Esophagus squamous epithelium (tissue), 5 donors: ENCODE results near the gene COX8C. TPM values are rescaled to one million over a fixed set of nuclear protein-coding genes. Genes with fewer than 3 reads are reported as not detected.

Experiments
- DNase-seq: peaks from one replicate; lab custom pipeline; 2025; lab: John Stamatoyannopoulos, UW
- H3K27ac ChIP-seq, 4 donors: fragments of 200-600 bp; sonication (generic); one replicate each; pipeline ENCODE4 v1.5.1; 2016 to 2019; ENCODE audit warnings: mild to moderate bottlenecking in 1 of 4
- H3K27me3 ChIP-seq, 4 donors: fragments of 200-600 bp; sonication (generic); 1 replicate in 3 of 4; 2 replicates in 1 of 4; pipeline versions ENCODE4 v1.5.1 to v1.6.0; 2017 to 2021; ENCODE audit warnings: antibody characterized with exemption in 1 of 4
- H3K36me3 ChIP-seq, 3 donors: fragments of 200-600 bp; sonication (generic); one replicate each; pipeline ENCODE4 v1.5.1; 2016 to 2019
- H3K4me1 ChIP-seq, 3 donors: fragments of 200-600 bp; sonication (generic); one replicate each; pipeline ENCODE4 v1.5.1; 2017 to 2019
- H3K4me3 ChIP-seq, 4 donors: fragments of 200-600 bp; sonication (generic); 1 replicate in 3 of 4; 2 replicates in 1 of 4; pipeline ENCODE4 v1.5.1; 2016 to 2019; ENCODE audit warnings: mild to moderate bottlenecking in 2 of 4, moderate library complexity in 1 of 4
- H3K9me3 ChIP-seq, 3 donors: fragments of 200-600 bp; sonication (generic); one replicate each; pipeline ENCODE4 v1.5.1; 2016 to 2019
- CTCF ChIP-seq, 6 experiments: fragments of 450-650 bp in 4 of 6; fragments of 200-600 bp in 2 of 6; sonication (generic) in 2 of 6; IDR thresholded peaks; one replicate each; pipeline ENCODE4 v1.5.1; 2016 to 2019; ENCODE audit warnings: antibody characterized with exemption in 6 of 6, mild to moderate bottlenecking in 4 of 6, moderate library complexity in 4 of 6
- POLR2A ChIP-seq, 4 donors: fragments of 450-650 bp; IDR thresholded peaks; one replicate each; pipeline ENCODE4 v1.6.1; 2017; ENCODE audit warnings: antibody characterized with exemption in 4 of 4, mild to moderate bottlenecking in 4 of 4, moderate library complexity in 3 of 4
- WGBS, 2 donors: methylation state at CpG; one replicate each; pipeline ENCODE4 v1.1.5; 2018; 5-methylcytosine and 5-hydroxymethylcytosine counted together
- intact Hi-C: fragments of 100-400 bp; cut with DNase I; formaldehyde crosslinking; loops from one replicate; pipeline ENCODE4 v1.15.0; 2022
- total RNA-seq, 4 donors: library from RNA; depleted of rRNA; stranded (reverse); fragments of >200 nt; gene quantifications; one replicate each; pipeline ENCODE4 v1.1.0, GENCODE V29; 2016
- donor health status: DM: yes; HTN: yes; CAD: no.

Gene COX8C
- total RNA-seq, 4 donors from 2014 or later = not detected

- Histone ChIP-seq H3K27me3 (no peaks in the 10 kb centered on the region), H3K27ac (no peak overlapping the region), H3K36me3 (no peaks in the 10 kb centered on the region), H3K9me3 (no peaks in the 10 kb centered on the region), H3K4me1 (peaks cover 0 to 39% (median 11%) of the 10 kb centered on the region in 3 donors), H3K4me3 (no peak overlapping the region)
- 90% methylated on average over 12 of the region's 12 CpGs for WGBS, 2 donors
- intact Hi-C loops = no loop called here
- DNase-seq = no peak
- TF ChIP-seq POLR2A (IDR thresholded peaks at IDR 0.05) (no peak), CTCF (IDR thresholded peaks at IDR 0.05) (no peak)
These were observed 44.0 kb upstream of the COX8C start for GRCh38 chr14:93302688-93303581.

- no peak for DNase-seq
- 61 to 81% methylated on average over 2 to 3 of the region's 3 CpGs for WGBS, 2 donors
These were observed 43.3 kb upstream of the COX8C start for GRCh38 chr14:93303659-93304058.

GRCh38 chr14:93304771-93305170, 42.2 kb upstream of the COX8C start:
- Histone ChIP-seq H3K4me3 (no peak overlapping the region), H3K27me3 (no peaks in the 10 kb centered on the region), H3K27ac (no peak overlapping the region), H3K9me3 (no peaks in the 10 kb centered on the region), H3K4me1 (peaks cover 0 to 33% (median 5%) of the 10 kb centered on the region in 3 donors), H3K36me3 (no peaks in the 10 kb centered on the region)
- TF ChIP-seq CTCF (IDR thresholded peaks at IDR 0.05) (no peak), POLR2A (IDR thresholded peaks at IDR 0.05) (no peak)
- DNase-seq = no peak
- intact Hi-C loops = no loop called here
- 93 to 94% methylated on average over 1 of the region's 1 CpG for WGBS, 2 donors

More at GRCh38 chr14:93303659-93304058, 43.3 kb upstream of the COX8C start:
- no peak overlapping the region for H3K4me3 ChIP-seq
- TF ChIP-seq POLR2A (IDR thresholded peaks at IDR 0.05) (no peak), CTCF (IDR thresholded peaks at IDR 0.05) (no peak)
- H3K9me3 ChIP-seq = no peaks in the 10 kb centered on the region
- H3K27me3 ChIP-seq = no peaks in the 10 kb centered on the region
- H3K27ac ChIP-seq = no peak overlapping the region
- intact Hi-C loops = no loop called here
- peaks cover 0 to 36% (median 10%) of the 10 kb centered on the region in 3 donors for H3K4me1 ChIP-seq
- H3K36me3 ChIP-seq = no peaks in the 10 kb centered on the region

GRCh38 chr14:93305725-93306418, 41.1 kb upstream of the COX8C start:
- H3K4me3 ChIP-seq = no peak overlapping the region
- no peak for TF ChIP-seq CTCF (IDR thresholded peaks at IDR 0.05)
- no peak for TF ChIP-seq POLR2A (IDR thresholded peaks at IDR 0.05)
- 69 to 80% methylated on average over 6 of the region's 6 CpGs for WGBS, 2 donors
- H3K36me3 ChIP-seq = no peaks in the 10 kb centered on the region
- H3K4me1 ChIP-seq = peaks cover 0 to 32% (median 4%) of the 10 kb centered on the region in 3 donors
- intact Hi-C loops = no loop called here
- H3K27me3 ChIP-seq = no peaks in the 10 kb centered on the region
- H3K27ac ChIP-seq = no peak overlapping the region
- no peaks in the 10 kb centered on the region for H3K9me3 ChIP-seq
- DNase-seq = no peak

- Histone ChIP-seq H3K4me1 (peaks cover 0 to 38% (median 4%) of the 10 kb centered on the region in 3 donors), H3K27ac (no peak overlapping the region), H3K4me3 (no peak overlapping the region), H3K27me3 (no peaks in the 10 kb centered on the region), H3K36me3 (no peaks in the 10 kb centered on the region), H3K9me3 (no peaks in the 10 kb centered on the region)
- no peak for DNase-seq
- intact Hi-C loops = no loop called here
- TF ChIP-seq POLR2A (IDR thresholded peaks at IDR 0.05) = no peak
- no peak for TF ChIP-seq CTCF (IDR thresholded peaks at IDR 0.05)
These were observed 40.2 kb upstream of the COX8C start for GRCh38 chr14:93306812-93307211.
